ENCODE results near the gene ZNF451. TPM values are rescaled to one million over a fixed set of nuclear protein-coding genes. Genes with fewer than 3 reads are reported as not detected.
"Not testable (repeated sequence)": the region's sequence is repeated elsewhere in the genome, so short reads cannot be mapped to it uniquely, and the experiment has no call there.

ZNF451 gene
- total RNA-seq, 1 experiment from 2014 or later: 50.6 TPM

DNA sequence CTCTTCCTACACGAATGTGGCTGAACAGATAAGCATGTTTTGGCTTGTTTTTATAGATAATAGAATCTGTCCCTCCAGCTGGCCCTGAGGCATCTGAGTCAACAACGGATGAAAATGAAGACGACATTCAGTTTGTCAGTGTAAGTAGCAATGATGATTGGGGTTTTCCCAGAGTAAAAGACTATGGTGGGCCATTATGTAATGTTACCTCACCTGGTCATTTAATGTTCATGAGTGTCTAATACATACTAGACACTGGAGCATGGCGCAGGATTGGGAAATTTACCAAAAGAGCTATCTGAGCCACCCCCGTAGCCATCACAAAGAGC, 42.8 kb upstream of the ZNF451 start:
- Histone ChIP-seq H3K36me3 (ENCODE audit: low read depth) (0 out of 2 replicates have a peak, but pooled peaks cover 14% of the 10 kb centered on the region), H3K79me2 (ENCODE audit: low read depth) (peaks cover 22% of the 10 kb centered on the region)
- H3K4me3 ChIP-seq; H3K27me3 ChIP-seq (ENCODE audit: insufficient read depth, low read depth); H3F3A ChIP-seq (ENCODE audit: insufficient read depth, low read depth); CTCF ChIA-PET; H3K9me2 ChIP-seq (ENCODE audit: insufficient read depth); H3K4me2 ChIP-seq; H4K20me1 ChIP-seq (ENCODE audit: insufficient read depth); POLR2A ChIA-PET (ENCODE audit: unreplicated experiment); BruUV-seq (replicated peaks); intact Hi-C loops (cut with micrococcal nuclease; ENCODE audit: unreplicated experiment); H3K4me1 ChIP-seq (replicated peaks; ENCODE audit: insufficient read depth); H3K27ac ChIP-seq; H3K9me3 ChIP-seq (ENCODE audit: insufficient read depth, low read depth); H2AFZ ChIP-seq; DNase-seq: not testable (repeated sequence)

DNA sequence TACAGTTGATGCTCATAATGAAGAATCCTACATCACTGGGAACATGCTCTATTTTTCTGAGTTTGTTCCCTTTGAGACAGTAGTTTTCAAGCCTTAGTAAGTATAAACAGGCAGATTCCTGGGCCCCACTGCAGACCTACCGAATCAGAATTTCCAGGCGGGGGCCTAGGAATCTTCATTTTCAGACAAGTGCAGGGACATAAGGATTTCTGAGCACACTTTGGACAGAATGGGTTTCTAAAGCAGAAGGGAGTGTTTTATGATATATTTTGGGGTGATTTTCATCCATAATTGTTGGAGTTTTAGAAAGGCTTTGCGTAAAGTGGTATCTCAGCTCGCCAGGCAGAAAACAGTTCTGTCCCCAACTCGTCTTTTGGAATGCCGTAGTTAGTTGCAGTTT, 42.1 kb upstream of the ZNF451 start:
- H3K9me2 ChIP-seq (ENCODE audit: insufficient read depth); POLR2A ChIA-PET (ENCODE audit: unreplicated experiment); H2AFZ ChIP-seq; H3F3A ChIP-seq (ENCODE audit: insufficient read depth, low read depth); H3K27ac ChIP-seq; intact Hi-C loops (cut with micrococcal nuclease; ENCODE audit: unreplicated experiment); DNase-seq; H3K4me1 ChIP-seq (replicated peaks; ENCODE audit: insufficient read depth); CTCF ChIA-PET; H4K20me1 ChIP-seq (ENCODE audit: insufficient read depth); H3K9me3 ChIP-seq (ENCODE audit: insufficient read depth, low read depth); BruUV-seq (replicated peaks); H3K27me3 ChIP-seq (ENCODE audit: insufficient read depth, low read depth); H3K4me3 ChIP-seq: not testable (repeated sequence)
- Histone ChIP-seq H3K79me2 (ENCODE audit: low read depth) (peaks cover 22% of the 10 kb centered on the region), H3K4me2 (peak overlapping the region; percentile 26), H3K36me3 (ENCODE audit: low read depth) (peaks cover 19% of the 10 kb centered on the region; the same call in 1 of the 2 replicates)

DNA sequence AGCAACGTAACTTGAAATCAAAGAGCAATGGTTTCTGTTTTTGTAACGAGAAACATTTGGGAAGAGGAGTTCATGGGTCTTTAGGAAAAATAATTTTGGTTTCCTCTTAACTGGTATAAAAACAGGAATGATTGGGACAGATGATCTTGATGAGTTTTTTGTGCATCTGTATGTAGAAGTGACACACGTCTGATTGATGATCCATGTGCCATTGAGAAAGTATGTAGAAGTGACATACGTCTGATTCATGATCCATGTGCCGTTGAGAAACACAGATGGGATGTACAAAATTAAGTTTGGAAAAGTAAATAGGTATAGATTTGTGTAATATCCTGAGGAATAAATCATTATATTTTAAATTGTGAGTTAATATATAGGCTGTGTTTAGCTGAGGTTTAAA, 41.4 kb upstream of the ZNF451 start:
- Histone ChIP-seq H3K36me3 (ENCODE audit: low read depth) (peaks cover 20% of the 10 kb centered on the region; the same call in 1 of the 2 replicates), H3K9me2 (ENCODE audit: insufficient read depth) (no peaks in the 10 kb centered on the region), H3K27me3 (ENCODE audit: insufficient read depth, low read depth) (no peaks in the 10 kb centered on the region), H3K4me3 (no peak overlapping the region), H4K20me1 (ENCODE audit: insufficient read depth) (no peaks in the 10 kb centered on the region), H3K4me1 (replicated peaks; ENCODE audit: insufficient read depth) (peaks cover 6% of the 10 kb centered on the region; the same call in 1 of the 2 replicates), H3K27ac (no peak overlapping the region), H2AFZ (no peak overlapping the region), H3F3A (ENCODE audit: insufficient read depth, low read depth) (no peaks in the 10 kb centered on the region; the same call in 1 of the 2 replicates), H3K79me2 (ENCODE audit: low read depth) (peaks cover 22% of the 10 kb centered on the region), H3K9me3 (ENCODE audit: insufficient read depth, low read depth) (no peaks in the 10 kb centered on the region), H3K4me2 (peak overlapping the region; percentile 26; the same call in 1 of the 2 replicates)
- no TSS peak for BruUV-seq (replicated peaks)
- DNase-seq: no peak
- intact Hi-C loops (cut with micrococcal nuclease; ENCODE audit: unreplicated experiment): no loop called here
- CTCF ChIA-PET: no interaction called here
- TF ChIP-seq EZH2 (IDR thresholded peaks at IDR 0.05; ENCODE audit: low read depth): no peak
- TF ChIP-seq, protein P1, sequence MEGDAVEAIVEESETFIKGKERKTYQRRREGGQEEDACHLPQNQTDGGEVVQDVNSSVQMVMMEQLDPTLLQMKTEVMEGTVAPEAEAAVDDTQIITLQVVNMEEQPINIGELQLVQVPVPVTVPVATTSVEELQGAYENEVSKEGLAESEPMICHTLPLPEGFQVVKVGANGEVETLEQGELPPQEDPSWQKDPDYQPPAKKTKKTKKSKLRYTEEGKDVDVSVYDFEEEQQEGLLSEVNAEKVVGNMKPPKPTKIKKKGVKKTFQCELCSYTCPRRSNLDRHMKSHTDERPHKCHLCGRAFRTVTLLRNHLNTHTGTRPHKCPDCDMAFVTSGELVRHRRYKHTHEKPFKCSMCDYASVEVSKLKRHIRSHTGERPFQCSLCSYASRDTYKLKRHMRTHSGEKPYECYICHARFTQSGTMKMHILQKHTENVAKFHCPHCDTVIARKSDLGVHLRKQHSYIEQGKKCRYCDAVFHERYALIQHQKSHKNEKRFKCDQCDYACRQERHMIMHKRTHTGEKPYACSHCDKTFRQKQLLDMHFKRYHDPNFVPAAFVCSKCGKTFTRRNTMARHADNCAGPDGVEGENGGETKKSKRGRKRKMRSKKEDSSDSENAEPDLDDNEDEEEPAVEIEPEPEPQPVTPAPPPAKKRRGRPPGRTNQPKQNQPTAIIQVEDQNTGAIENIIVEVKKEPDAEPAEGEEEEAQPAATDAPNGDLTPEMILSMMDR (conservative IDR thresholded peaks at IDR 0.05): no peak
- POLR2A ChIA-PET (ENCODE audit: unreplicated experiment): no interaction called here

DNA sequence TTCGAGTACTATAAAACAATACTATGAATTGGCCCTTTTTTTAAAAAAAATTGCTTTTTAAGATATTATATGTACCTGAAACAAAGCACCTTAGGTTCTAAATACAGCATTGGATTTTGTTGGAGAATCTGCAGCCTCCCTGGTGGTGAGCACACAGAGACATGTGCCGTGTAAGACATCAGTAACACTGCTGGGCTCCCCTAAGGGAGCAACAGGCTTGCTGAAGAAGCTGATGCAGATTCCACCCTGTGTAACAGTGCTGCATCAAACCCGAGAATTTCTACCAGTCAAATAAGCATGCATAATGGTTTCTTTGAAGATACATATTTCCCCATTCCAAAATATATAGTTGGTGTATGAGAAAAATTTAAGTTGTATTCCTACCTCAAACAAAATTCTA, 26.1 kb upstream of the ZNF451 start:
- Histone ChIP-seq H3K36me3 (ENCODE audit: low read depth) (no peaks in the 10 kb centered on the region), H4K20me1 (ENCODE audit: insufficient read depth) (no peaks in the 10 kb centered on the region), H3K79me2 (ENCODE audit: low read depth) (no peaks in the 10 kb centered on the region), H3K27me3 (ENCODE audit: insufficient read depth, low read depth) (no peaks in the 10 kb centered on the region), H3K4me1 (replicated peaks; ENCODE audit: insufficient read depth) (no peaks in the 10 kb centered on the region), H3K27ac (no peak overlapping the region), H3K9me2 (ENCODE audit: insufficient read depth) (no peaks in the 10 kb centered on the region; the same call in 1 of the 2 replicates), H3K4me3 (no peak overlapping the region), H3K4me2 (no peak overlapping the region), H2AFZ (no peak overlapping the region), H3K9me3 (ENCODE audit: insufficient read depth, low read depth) (no peaks in the 10 kb centered on the region; the same call in 1 of the 2 replicates), H3F3A (ENCODE audit: insufficient read depth, low read depth) (0 out of 2 replicates have a peak, but pooled peaks cover 7% of the 10 kb centered on the region)
- intact Hi-C loops (cut with micrococcal nuclease; ENCODE audit: unreplicated experiment): no loop called here
- ChIA-PET CTCF (no interaction called here), POLR2A (ENCODE audit: unreplicated experiment) (no interaction called here)
- TF ChIP-seq, protein P1 (conservative IDR thresholded peaks at IDR 0.05): no peak
- TF ChIP-seq EZH2 (IDR thresholded peaks at IDR 0.05; ENCODE audit: low read depth): no peak
- no TSS peak for BruUV-seq (replicated peaks)
- no peak for DNase-seq
